Neural progenitor cell (in vitro differentiated cells): Measurements from ENCODE around the gene C1orf74.

Source experiments
- EZH2 ChIP-seq: fragments of 200-600 bp; sonication (generic); IDR thresholded peaks from 2 replicates; pipeline ENCODE4 v1.6.1; 2017; ENCODE audit warnings: antibody characterized with exemption, mild to moderate bottlenecking, moderate library complexity
- TF ChIP-seq, protein P1 (sequence below): fragments of 200-600 bp; sonication (generic); IDR thresholded peaks from 2 replicates; pipeline ENCODE4 v1.5.1; 2017; ENCODE audit warnings: antibody characterized with exemption, mild to moderate bottlenecking

DNA sequence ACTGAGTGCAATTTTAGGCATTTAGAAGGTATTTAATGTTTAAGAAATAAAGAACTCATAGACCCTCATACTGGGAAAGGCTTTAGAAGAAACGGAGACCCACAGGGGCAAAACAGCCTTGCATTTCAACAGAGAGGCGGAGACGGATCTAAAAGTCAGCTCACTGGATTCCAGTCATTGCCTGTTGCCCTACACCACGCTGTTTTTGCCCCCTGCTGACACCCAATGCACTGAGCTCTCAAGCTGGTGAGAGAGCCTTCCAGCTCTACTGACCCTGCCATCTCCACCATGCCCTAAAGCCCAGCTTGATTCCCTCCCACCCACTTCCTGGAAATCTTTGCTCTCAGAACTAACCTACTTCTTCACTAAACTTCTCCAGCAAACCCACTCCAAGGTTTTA, 35.7 kb downstream of the C1orf74 start:
- TF ChIP-seq, protein P1, sequence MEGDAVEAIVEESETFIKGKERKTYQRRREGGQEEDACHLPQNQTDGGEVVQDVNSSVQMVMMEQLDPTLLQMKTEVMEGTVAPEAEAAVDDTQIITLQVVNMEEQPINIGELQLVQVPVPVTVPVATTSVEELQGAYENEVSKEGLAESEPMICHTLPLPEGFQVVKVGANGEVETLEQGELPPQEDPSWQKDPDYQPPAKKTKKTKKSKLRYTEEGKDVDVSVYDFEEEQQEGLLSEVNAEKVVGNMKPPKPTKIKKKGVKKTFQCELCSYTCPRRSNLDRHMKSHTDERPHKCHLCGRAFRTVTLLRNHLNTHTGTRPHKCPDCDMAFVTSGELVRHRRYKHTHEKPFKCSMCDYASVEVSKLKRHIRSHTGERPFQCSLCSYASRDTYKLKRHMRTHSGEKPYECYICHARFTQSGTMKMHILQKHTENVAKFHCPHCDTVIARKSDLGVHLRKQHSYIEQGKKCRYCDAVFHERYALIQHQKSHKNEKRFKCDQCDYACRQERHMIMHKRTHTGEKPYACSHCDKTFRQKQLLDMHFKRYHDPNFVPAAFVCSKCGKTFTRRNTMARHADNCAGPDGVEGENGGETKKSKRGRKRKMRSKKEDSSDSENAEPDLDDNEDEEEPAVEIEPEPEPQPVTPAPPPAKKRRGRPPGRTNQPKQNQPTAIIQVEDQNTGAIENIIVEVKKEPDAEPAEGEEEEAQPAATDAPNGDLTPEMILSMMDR, result no peak
- no peak for TF ChIP-seq EZH2
